ENCODE results near the gene PHC3. TPM values are rescaled to one million over a fixed set of nuclear protein-coding genes. Genes with fewer than 3 reads are reported as not detected.

Gene PHC3
- total RNA-seq, 2 experiments from 2014 or later, result 40.6 to 89.7 TPM

- DNase-seq (ENCODE audit: low spot score), result no peak
- no peaks in the 10 kb centered on the region for H3K9me2 ChIP-seq (ENCODE audit: insufficient read depth, low read length)
- no TSS peak for BruUV-seq (replicated peaks)
- ChIA-PET CTCF (ENCODE audit: unreplicated experiment) (interaction anchor here (1.1 kb wide), 1 partner anchor 32 kb away, joined by 4 read pairs; no protein-coding TSS in a partner anchor), POLR2A (interaction anchor here (0.5 to 2.3 kb wide), 4 partner anchors 9 to 1572 kb away, joined by 3 to 8 read pairs (median 6); no protein-coding TSS in a partner anchor)
- H2AFZ ChIP-seq (ENCODE audit: low read length), result no peak overlapping the region
- peaks cover 100% of the 10 kb centered on the region for H3K36me3 ChIP-seq (ENCODE audit: insufficient read depth, low read length)
- H3K4me2 ChIP-seq (ENCODE audit: low read length), result no peak overlapping the region
- no peak overlapping the region for H3K4me3 ChIP-seq (ENCODE audit: low read depth, low read length, poor library complexity, severe bottlenecking)
- H3K79me2 ChIP-seq (ENCODE audit: insufficient read depth, low read depth, low read length), result peaks cover 87% of the 10 kb centered on the region
- H3K27ac ChIP-seq (ENCODE audit: low read depth, low read length, poor library complexity, severe bottlenecking), result no peak overlapping the region
- H3K9me3 ChIP-seq (ENCODE audit: low read length), result peaks cover 8% of the 10 kb centered on the region
- intact Hi-C loops (cut with micrococcal nuclease; ENCODE audit: unreplicated experiment), result no loop called here
- H3K4me1 ChIP-seq (ENCODE audit: insufficient read depth, low read length, poor library complexity, severe bottlenecking), result peaks cover 8% of the 10 kb centered on the region
- TF ChIP-seq CTCF (conservative IDR thresholded peaks at IDR 0.05; ENCODE audit: low read length) (no peak), EZH2phosphoT487 (IDR thresholded peaks at IDR 0.05; ENCODE audit: borderline replicate concordance, low read depth, low read length) (no peak)
- no peaks in the 10 kb centered on the region for H4K20me1 ChIP-seq (ENCODE audit: insufficient read depth, low read length)
Measured at GRCh38 chr3:170164717-170165116, 16.8 kb downstream of the PHC3 start.

- POLR2A ChIA-PET, result interaction anchor here (0.5 to 2.4 kb wide), 6 partner anchors 7 to 1573 kb away, joined by 3 to 20 read pairs (median 6); no protein-coding TSS in a partner anchor
- intact Hi-C loops (cut with micrococcal nuclease; ENCODE audit: unreplicated experiment), result no loop called here
Measured at GRCh38 chr3:170163956-170164645, 17.4 kb downstream of the PHC3 start.

More at GRCh38 chr3:170163956-170164645, 17.4 kb downstream of the PHC3 start:
- no TSS peak for BruUV-seq (replicated peaks)
- Histone ChIP-seq H3K9me2 (ENCODE audit: insufficient read depth, low read length) (no peaks in the 10 kb centered on the region), H3K4me3 (ENCODE audit: low read depth, low read length, poor library complexity, severe bottlenecking) (no peak overlapping the region), H3K9me3 (ENCODE audit: low read length) (peaks cover 8% of the 10 kb centered on the region), H3K4me2 (ENCODE audit: low read length) (no peak overlapping the region), H3K4me1 (ENCODE audit: insufficient read depth, low read length, poor library complexity, severe bottlenecking) (peaks cover 15% of the 10 kb centered on the region), H3K36me3 (ENCODE audit: insufficient read depth, low read length) (peaks cover 100% of the 10 kb centered on the region), H3K79me2 (ENCODE audit: insufficient read depth, low read depth, low read length) (peaks cover 87% of the 10 kb centered on the region), H3K27ac (ENCODE audit: low read depth, low read length, poor library complexity, severe bottlenecking) (no peak overlapping the region), H2AFZ (ENCODE audit: low read length) (no peak overlapping the region), H4K20me1 (ENCODE audit: insufficient read depth, low read length) (no peaks in the 10 kb centered on the region)
- no peak for DNase-seq (ENCODE audit: low spot score)
- no peak for TF ChIP-seq EZH2phosphoT487 (IDR thresholded peaks at IDR 0.05; ENCODE audit: borderline replicate concordance, low read depth, low read length)
- no peak for TF ChIP-seq CTCF (conservative IDR thresholded peaks at IDR 0.05; ENCODE audit: low read length)
- CTCF ChIA-PET (ENCODE audit: unreplicated experiment), result interaction anchor here (1.1 kb wide), 1 partner anchor 31 kb away, joined by 4 read pairs; no protein-coding TSS in a partner anchor

Data from OCI-LY7 (cell line).